Suprapubic skin (tissue), 4 donors: ENCODE measurements around the gene ATP8B3. TPM values are rescaled to one million over a fixed set of nuclear protein-coding genes. Genes with fewer than 3 reads are reported as not detected.

Source experiments
- DNase-seq, 2 donors: peaks; one replicate each; pipeline ENCODE4 v3.0.0-alpha.2; 2019; ENCODE audit warnings: low spot score in 2 of 2
- H3K27ac ChIP-seq: fragments of 200-600 bp; sonication (generic); one replicate; pipeline ENCODE4 v1.5.1; 2019
- H3K27me3 ChIP-seq: fragments of 200-600 bp; sonication (generic); one replicate; pipeline ENCODE4 v1.5.1; 2019
- H3K36me3 ChIP-seq: fragments of 200-600 bp; sonication (generic); one replicate; pipeline ENCODE4 v1.5.1; 2019
- H3K4me1 ChIP-seq: fragments of 200-600 bp; sonication (generic); one replicate; pipeline ENCODE4 v1.5.1; 2019
- H3K4me3 ChIP-seq: fragments of 200-600 bp; sonication (generic); one replicate; pipeline ENCODE4 v1.5.1; 2019; ENCODE audit warnings: mild to moderate bottlenecking
- H3K9me3 ChIP-seq: fragments of 200-600 bp; sonication (generic); one replicate; pipeline ENCODE4 v1.5.1; 2019
- EP300 ChIP-seq: sonication (generic); formaldehyde crosslinking; IDR thresholded peaks from one replicate; pipeline ENCODE4 v1.6.1; 2017; ENCODE audit warnings: antibody characterized with exemption
- POLR2A ChIP-seq, 2 donors: fragments of 450-650 bp; IDR thresholded peaks; one replicate each; pipeline ENCODE4 v1.6.1; 2017; ENCODE audit warnings: antibody characterized with exemption in 2 of 2, mild to moderate bottlenecking in 2 of 2, moderate library complexity in 2 of 2
- POLR2AphosphoS5 ChIP-seq, 3 donors: sonication (generic); formaldehyde crosslinking; IDR thresholded peaks; one replicate each; pipeline ENCODE4 v1.6.1; 2017; ENCODE audit warnings: antibody characterized with exemption in 3 of 3
- WGBS: methylation state at CpG from one replicate; pipeline ENCODE4 v1.1.5; 2018; 5-methylcytosine and 5-hydroxymethylcytosine counted together
- total RNA-seq, 4 donors: library from RNA; depleted of rRNA; stranded (reverse); fragments of >200 nt; gene quantifications; one replicate each; pipeline ENCODE4 v1.1.0, GENCODE V29; 2016
- TF ChIP-seq, protein P1 (sequence below), 2 donors: fragments of 200-600 bp in 1 of 2; fragments of 450-650 bp in 1 of 2; sonication (generic) in 1 of 2; IDR thresholded peaks; one replicate each; pipeline ENCODE4 v1.5.1; 2016 to 2019; ENCODE audit warnings: antibody characterized with exemption in 2 of 2, mild to moderate bottlenecking in 1 of 2, moderate library complexity in 1 of 2

The ATP8B3 gene
- total RNA-seq, 4 donors from 2014 or later = 1.5 to 3.8 (median 1.8) TPM

- TF ChIP-seq, protein P1, sequence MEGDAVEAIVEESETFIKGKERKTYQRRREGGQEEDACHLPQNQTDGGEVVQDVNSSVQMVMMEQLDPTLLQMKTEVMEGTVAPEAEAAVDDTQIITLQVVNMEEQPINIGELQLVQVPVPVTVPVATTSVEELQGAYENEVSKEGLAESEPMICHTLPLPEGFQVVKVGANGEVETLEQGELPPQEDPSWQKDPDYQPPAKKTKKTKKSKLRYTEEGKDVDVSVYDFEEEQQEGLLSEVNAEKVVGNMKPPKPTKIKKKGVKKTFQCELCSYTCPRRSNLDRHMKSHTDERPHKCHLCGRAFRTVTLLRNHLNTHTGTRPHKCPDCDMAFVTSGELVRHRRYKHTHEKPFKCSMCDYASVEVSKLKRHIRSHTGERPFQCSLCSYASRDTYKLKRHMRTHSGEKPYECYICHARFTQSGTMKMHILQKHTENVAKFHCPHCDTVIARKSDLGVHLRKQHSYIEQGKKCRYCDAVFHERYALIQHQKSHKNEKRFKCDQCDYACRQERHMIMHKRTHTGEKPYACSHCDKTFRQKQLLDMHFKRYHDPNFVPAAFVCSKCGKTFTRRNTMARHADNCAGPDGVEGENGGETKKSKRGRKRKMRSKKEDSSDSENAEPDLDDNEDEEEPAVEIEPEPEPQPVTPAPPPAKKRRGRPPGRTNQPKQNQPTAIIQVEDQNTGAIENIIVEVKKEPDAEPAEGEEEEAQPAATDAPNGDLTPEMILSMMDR (IDR thresholded peaks at IDR 0.05) = peak; percentile 92 to 99
- TF ChIP-seq EP300 (no peak), POLR2A (IDR thresholded peaks at IDR 0.05) (no peak), POLR2AphosphoS5 (IDR thresholded peaks at IDR 0.05) (peak in 1 of 3 donors; percentile 61)
- H3K27ac ChIP-seq = peak overlapping the region; percentile 88
- no peaks in the 10 kb centered on the region for H3K9me3 ChIP-seq
- H3K4me3 ChIP-seq = peak overlapping the region; percentile 56
- peaks cover 74% of the 10 kb centered on the region for H3K4me1 ChIP-seq
- peak in 1 of 2 donors; percentile 92 for DNase-seq
- H3K36me3 ChIP-seq = no peaks in the 10 kb centered on the region
- H3K27me3 ChIP-seq = no peaks in the 10 kb centered on the region
- 25% methylated on average over 13 of the region's 27 CpGs for WGBS
Measured at GRCh38 chr19:1853295-1854038, 41.4 kb upstream of the ATP8B3 start.

- H3K9me3 ChIP-seq = no peaks in the 10 kb centered on the region
- TF ChIP-seq POLR2A (IDR thresholded peaks at IDR 0.05) (no peak), POLR2AphosphoS5 (IDR thresholded peaks at IDR 0.05) (no peak), EP300 (no peak)
- TF ChIP-seq, protein P1 (IDR thresholded peaks at IDR 0.05) = no peak
- H3K27ac ChIP-seq = no peak overlapping the region
- no peaks in the 10 kb centered on the region for H3K27me3 ChIP-seq
- no peaks in the 10 kb centered on the region for H3K36me3 ChIP-seq
- peaks cover 67% of the 10 kb centered on the region for H3K4me1 ChIP-seq
- WGBS = 33% methylated on average over 1 of the region's 9 CpGs
- H3K4me3 ChIP-seq = no peak overlapping the region
- DNase-seq = no peak
Measured at GRCh38 chr19:1852581-1853128, 40.6 kb upstream of the ATP8B3 start.

- DNase-seq = no peak
Measured at GRCh38 chr19:1851654-1852580, 39.8 kb upstream of the ATP8B3 start.

GRCh38 chr19:1850809-1851653 lies 39.0 kb upstream of the ATP8B3 start:
- TF ChIP-seq POLR2A (IDR thresholded peaks at IDR 0.05) (no peak), EP300 (no peak), POLR2AphosphoS5 (IDR thresholded peaks at IDR 0.05) (no peak)
- TF ChIP-seq, protein P1 (IDR thresholded peaks at IDR 0.05) = no peak
- WGBS = 68% methylated on average over 31 of the region's 31 CpGs
- DNase-seq = no peak
- Histone ChIP-seq H3K27me3 (no peaks in the 10 kb centered on the region), H3K9me3 (no peaks in the 10 kb centered on the region), H3K27ac (no peak overlapping the region), H3K4me3 (no peak overlapping the region), H3K4me1 (peaks cover 67% of the 10 kb centered on the region), H3K36me3 (no peaks in the 10 kb centered on the region)

More at GRCh38 chr19:1851654-1852580, 39.8 kb upstream of the ATP8B3 start:
- Histone ChIP-seq H3K4me3 (peak overlapping the region; percentile 11), H3K4me1 (peaks cover 67% of the 10 kb centered on the region), H3K27ac (no peak overlapping the region), H3K9me3 (no peaks in the 10 kb centered on the region), H3K36me3 (no peaks in the 10 kb centered on the region), H3K27me3 (no peaks in the 10 kb centered on the region)
- no peak for TF ChIP-seq POLR2A (IDR thresholded peaks at IDR 0.05)
- TF ChIP-seq POLR2AphosphoS5 (IDR thresholded peaks at IDR 0.05) = no peak
- TF ChIP-seq EP300 = no peak
- TF ChIP-seq, protein P1 (IDR thresholded peaks at IDR 0.05) = no peak
- 14% methylated on average over 28 of the region's 66 CpGs for WGBS
